K562 (cell line): ENCODE measurements around the gene SLC44A1. TPM values are rescaled to one million over a fixed set of nuclear protein-coding genes. Genes with fewer than 3 reads are reported as not detected.

Source experiments
- ATAC-seq: fragments of 200-7000 bp; cut with Tn5 transposase; 3 replicates; pipeline ENCODE4 v1.9.1; 2020; ENCODE audit warnings: moderate library complexity
- BruUV-seq: library from RNA; stranded (reverse); fragments of 400-500 nt; replicated peaks from 2 replicates; lab custom pipeline; 2021; lab: Mats Ljungman, UMichigan
- CTCF ChIA-PET: fragments of 300-600 bp; formaldehyde crosslinking; extraction: SDS; loops from one replicate; lab custom pipeline; 2021; ENCODE audit warnings: low intra/inter-chr PET ratio; lab: Yijun Ruan, JAX
- POLR2A ChIA-PET: fragments of 300-600, 350-650 bp; sonication (Branson Sonifier 250); formaldehyde crosslinking; extraction: SDS; loops from one replicate; lab custom pipeline; 2021; ENCODE audit warnings: antibody characterized with exemption, inconsistent platforms; lab: Yijun Ruan, JAX
- DNase-seq, 4 experiments: peaks; one replicate each; pipeline versions ENCODE4 v3.0.0 to v3.0.0-alpha.2; 2011 to 2018; ENCODE audit warnings: low spot score in 3 of 4, mixed read lengths in 3 of 4; ENCODE audit errors: extremely low read depth in 1 of 4
- FAIRE-seq: peaks from 2 replicates; lab custom pipeline; 2011; peaks lifted over from hg19 to GRCh38; lab: Jason Lieb, UNC
- H2AFZ ChIP-seq: 2 replicates; pipeline ENCODE4 v1.6.0; 2011; ENCODE audit warnings: low read depth, low read length, control low read depth, inconsistent platforms
- H3K27ac ChIP-seq: fragments of 200-600 bp; 3 replicates; pipeline ENCODE4 v1.8.0; 2011; ENCODE audit warnings: low read depth, mild to moderate bottlenecking, control low read depth, inconsistent platforms, low read length, moderate library complexity, mixed read lengths; ENCODE audit errors: extremely low read depth
- H3K27me3 ChIP-seq, 2 experiments: fragments of 300-600 bp in 1 of 2; 2 replicates in 1 of 2; 3 replicates in 1 of 2; pipeline versions ENCODE4 v1.6.0 to v1.8.0; 2011; ENCODE audit warnings: inconsistent platforms in 2 of 2, low read length in 2 of 2, mild to moderate bottlenecking in 1 of 2, mixed read lengths in 1 of 2, moderate library complexity in 1 of 2; ENCODE audit not compliant: control insufficient read depth in 2 of 2, insufficient read depth in 2 of 2
- H3K36me3 ChIP-seq: fragments of 300-600 bp; 3 replicates; pipeline ENCODE4 v1.8.0; 2011; ENCODE audit warnings: mild to moderate bottlenecking, low read length, inconsistent platforms; ENCODE audit not compliant: control insufficient read depth, insufficient read depth
- H3K4me1 ChIP-seq, 2 experiments: fragments of 200-600 bp in 1 of 2; replicated peaks in 1 of 2; 2 replicates in 1 of 2; 3 replicates in 1 of 2; pipeline versions ENCODE4 v1.5.1 to v1.8.0; 2011; ENCODE audit warnings: inconsistent platforms in 2 of 2, low read length in 2 of 2, mild to moderate bottlenecking in 1 of 2, mixed read lengths in 1 of 2, moderate library complexity in 1 of 2; ENCODE audit not compliant: control insufficient read depth in 2 of 2, insufficient read depth in 2 of 2
- H3K4me2 ChIP-seq: 2 replicates; pipeline ENCODE4 v1.6.1; 2011; ENCODE audit warnings: low read length, control low read depth, inconsistent platforms, mixed read lengths; ENCODE audit not compliant: insufficient read depth
- H3K4me3 ChIP-seq: fragments of 200-600 bp; sonication (generic), shearing (Covaris generic); 2 replicates; pipeline ENCODE4 v1.5.1; 2016; ENCODE audit warnings: control low read depth, inconsistent platforms
- H3K79me2 ChIP-seq: fragments of 200-600 bp; 3 replicates; pipeline ENCODE4 v1.8.0; 2011; ENCODE audit warnings: low read length, inconsistent platforms; ENCODE audit not compliant: control insufficient read depth, insufficient read depth
- H3K9ac ChIP-seq, 2 experiments: 2 replicates each; pipeline versions ENCODE4 v1.6.0 to v1.6.1; 2011; ENCODE audit warnings: low read depth in 2 of 2, low read length in 2 of 2, control low read depth in 1 of 2, inconsistent platforms in 1 of 2, mild to moderate bottlenecking in 1 of 2, mixed read lengths in 1 of 2; ENCODE audit not compliant: insufficient read depth in 1 of 2
- H3K9me1 ChIP-seq: one replicate; pipeline ENCODE4 v1.6.0; 2011; ENCODE audit warnings: inconsistent platforms, mild to moderate bottlenecking, low read length, moderate library complexity; ENCODE audit not compliant: control insufficient read depth, insufficient read depth
- H3K9me3 ChIP-seq: replicated peaks from 2 replicates; pipeline ENCODE4 v1.5.1; 2011; ENCODE audit warnings: low read depth, low read length, inconsistent platforms; ENCODE audit not compliant: control insufficient read depth, insufficient read depth
- H4K20me1 ChIP-seq: replicated peaks from 2 replicates; pipeline ENCODE4 v1.6.1; 2011; ENCODE audit warnings: low read length, inconsistent platforms, mixed read lengths; ENCODE audit not compliant: control insufficient read depth, insufficient read depth
- CCNT2 ChIP-seq: IDR thresholded peaks from 2 replicates; pipeline ENCODE4 v1.6.1; 2011; ENCODE audit warnings: borderline replicate concordance, low read depth, mild to moderate bottlenecking, moderate library complexity, mixed read lengths, low read length; ENCODE audit not compliant: insufficient read length; ENCODE audit errors: extremely low read depth
- PHTF2 ChIP-seq: fragments of 250-450 bp; sonication (Bioruptor Pico); IDR thresholded peaks from 2 replicates; pipeline ENCODE4 v1.5.0; 2021; ENCODE audit warnings: mild to moderate bottlenecking
- PTBP1 ChIP-seq: fragments of 200-400 bp; formaldehyde crosslinking; IDR thresholded peaks from 2 replicates; pipeline ENCODE4 v1.6.1; 2017; ENCODE audit warnings: low read depth, low read length
- TBL1XR1 ChIP-seq, 2 experiments: IDR thresholded peaks; 2 replicates each; pipeline ENCODE4 v1.6.1; 2012; ENCODE audit warnings: improper control_type of control experiment in 2 of 2, low read length in 2 of 2, mild to moderate bottlenecking in 1 of 2
- ZNF785 ChIP-seq: fragments of 250-450 bp; sonication (Bioruptor Pico); IDR thresholded peaks from 2 replicates; pipeline ENCODE4 v1.4.0; 2020; ENCODE audit warnings: mild to moderate bottlenecking
- WGBS: fragments of 100-300 bp; shearing (Covaris generic); methylation state at CpG from one replicate; pipeline ENCODE4 v1.1.6; 2016; ENCODE audit warnings: low coverage, mixed read lengths; ENCODE audit not compliant: insufficient coverage; ENCODE audit errors: missing lambda C conversion rate; 5-methylcytosine and 5-hydroxymethylcytosine counted together
- in situ Hi-C: fragments of 300-500 bp; cut with MboI; formaldehyde crosslinking; loops from 4 replicates; pipeline ENCODE4 v1.15.0; 2018; ENCODE audit warnings: inconsistent platforms, mixed read lengths
- intact Hi-C: fragments of 100-400 bp; cut with micrococcal nuclease; formaldehyde crosslinking; loops from 2 replicates; pipeline ENCODE4 v1.14.2; 2022
- polyA plus RNA-seq, 8 experiments: library from polyadenylated mRNA; depleted of rRNA in 4 of 8; stranded (reverse) in 5 of 8; unstranded in 3 of 8; fragments of >200 nt; fragmentation: Nextera tagmentation in 2 of 8; fragmentation: Illumina TruSeq in 1 of 8; extraction: Ambion mirVana in 2 of 8; extraction: Trizol in 1 of 8; gene quantifications; 2 replicates each; pipeline versions ENCODE4 v1.2.1 to v1.2.3, GENCODE V29; 2011 to 2014; ENCODE audit warnings: inconsistent platforms in 1 of 8, missing spikeins in 1 of 8
- total RNA-seq, 7 experiments: library from RNA; depleted of rRNA in 6 of 7; stranded (reverse); fragments of >200 nt in 6 of 7; fragmentation: Illumina TruSeq in 2 of 7; extraction: Trizol in 2 of 7; gene quantifications; 2 replicates each; pipeline versions ENCODE4 v1.2.1 to v1.2.3, GENCODE V29; 2011 to 2021; ENCODE audit warnings: low replicate concordance in 1 of 7
- TF ChIP-seq, protein P1 (sequence below): fragments of 450-650 bp; formaldehyde crosslinking; IDR thresholded peaks from 2 replicates; pipeline ENCODE4 v1.4.0; 2022; ENCODE audit warnings: missing genetic modification characterization
- TF ChIP-seq, protein P2 (sequence below), 2 experiments: IDR thresholded peaks; 2 replicates each; pipeline ENCODE4 v1.6.1; 2012; ENCODE audit warnings: improper control_type of control experiment in 2 of 2, low read depth in 2 of 2, low read length in 2 of 2, borderline replicate concordance in 1 of 2
- TF ChIP-seq, protein P3 (sequence below): fragments of 250-450 bp; sonication (Bioruptor Pico); IDR thresholded peaks from 2 replicates; pipeline ENCODE4 v1.6.1; 2021; ENCODE audit warnings: mild to moderate bottlenecking
- TF ChIP-seq, protein P4 (sequence below): fragments of 250-450 bp; sonication (Bioruptor Pico); IDR thresholded peaks from 2 replicates; pipeline ENCODE4 v1.4.0; 2020; ENCODE audit warnings: mild to moderate bottlenecking

Gene SLC44A1
- total and polyA plus RNA-seq, 9 of the 15 experiments (the other 6 are each of a cell fraction or from before 2014, with no cell fraction given): 0.11 to 0.59 (median 0.30) TPM

DNA sequence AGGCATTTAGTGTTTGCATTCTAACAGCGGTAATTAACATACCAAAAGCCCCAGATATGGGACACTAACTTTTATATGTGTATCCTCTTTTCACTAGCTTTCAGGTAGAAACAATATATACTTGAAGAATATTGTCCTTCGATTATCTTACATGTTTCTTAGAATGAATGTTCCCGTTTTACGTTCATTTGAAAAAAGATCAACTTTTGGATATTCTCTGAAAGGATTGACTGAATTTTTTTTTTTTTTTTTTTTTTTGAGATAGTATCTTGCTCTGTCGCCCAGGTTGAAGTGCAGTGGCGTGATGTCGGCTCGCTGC lies 171.2 kb downstream of the SLC44A1 start (continued):
- TF ChIP-seq, protein P1, sequence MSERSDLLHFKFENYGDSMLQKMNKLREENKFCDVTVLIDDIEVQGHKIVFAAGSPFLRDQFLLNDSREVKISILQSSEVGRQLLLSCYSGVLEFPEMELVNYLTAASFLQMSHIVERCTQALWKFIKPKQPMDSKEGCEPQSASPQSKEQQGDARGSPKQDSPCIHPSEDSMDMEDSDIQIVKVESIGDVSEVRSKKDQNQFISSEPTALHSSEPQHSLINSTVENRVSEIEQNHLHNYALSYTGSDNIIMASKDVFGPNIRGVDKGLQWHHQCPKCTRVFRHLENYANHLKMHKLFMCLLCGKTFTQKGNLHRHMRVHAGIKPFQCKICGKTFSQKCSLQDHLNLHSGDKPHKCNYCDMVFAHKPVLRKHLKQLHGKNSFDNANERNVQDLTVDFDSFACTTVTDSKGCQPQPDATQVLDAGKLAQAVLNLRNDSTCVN (CRISPR knock-in tag): no peak
- no peak for TF ChIP-seq CCNT2
- TF ChIP-seq, protein P2, sequence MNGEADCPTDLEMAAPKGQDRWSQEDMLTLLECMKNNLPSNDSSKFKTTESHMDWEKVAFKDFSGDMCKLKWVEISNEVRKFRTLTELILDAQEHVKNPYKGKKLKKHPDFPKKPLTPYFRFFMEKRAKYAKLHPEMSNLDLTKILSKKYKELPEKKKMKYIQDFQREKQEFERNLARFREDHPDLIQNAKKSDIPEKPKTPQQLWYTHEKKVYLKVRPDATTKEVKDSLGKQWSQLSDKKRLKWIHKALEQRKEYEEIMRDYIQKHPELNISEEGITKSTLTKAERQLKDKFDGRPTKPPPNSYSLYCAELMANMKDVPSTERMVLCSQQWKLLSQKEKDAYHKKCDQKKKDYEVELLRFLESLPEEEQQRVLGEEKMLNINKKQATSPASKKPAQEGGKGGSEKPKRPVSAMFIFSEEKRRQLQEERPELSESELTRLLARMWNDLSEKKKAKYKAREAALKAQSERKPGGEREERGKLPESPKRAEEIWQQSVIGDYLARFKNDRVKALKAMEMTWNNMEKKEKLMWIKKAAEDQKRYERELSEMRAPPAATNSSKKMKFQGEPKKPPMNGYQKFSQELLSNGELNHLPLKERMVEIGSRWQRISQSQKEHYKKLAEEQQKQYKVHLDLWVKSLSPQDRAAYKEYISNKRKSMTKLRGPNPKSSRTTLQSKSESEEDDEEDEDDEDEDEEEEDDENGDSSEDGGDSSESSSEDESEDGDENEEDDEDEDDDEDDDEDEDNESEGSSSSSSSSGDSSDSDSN (IDR thresholded peaks at IDR 0.05; ENCODE audit: borderline replicate concordance in 1 of 2, low read depth in 2 of 2, low read length in 2 of 2): no peak
- TF ChIP-seq, protein P3, sequence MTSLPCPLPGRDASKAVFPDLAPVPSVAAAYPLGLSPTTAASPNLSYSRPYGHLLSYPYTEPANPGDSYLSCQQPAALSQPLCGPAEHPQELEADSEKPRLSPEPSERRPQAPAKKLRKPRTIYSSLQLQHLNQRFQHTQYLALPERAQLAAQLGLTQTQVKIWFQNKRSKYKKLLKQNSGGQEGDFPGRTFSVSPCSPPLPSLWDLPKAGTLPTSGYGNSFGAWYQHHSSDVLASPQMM (CRISPR knock-in tag): no peak

DNA sequence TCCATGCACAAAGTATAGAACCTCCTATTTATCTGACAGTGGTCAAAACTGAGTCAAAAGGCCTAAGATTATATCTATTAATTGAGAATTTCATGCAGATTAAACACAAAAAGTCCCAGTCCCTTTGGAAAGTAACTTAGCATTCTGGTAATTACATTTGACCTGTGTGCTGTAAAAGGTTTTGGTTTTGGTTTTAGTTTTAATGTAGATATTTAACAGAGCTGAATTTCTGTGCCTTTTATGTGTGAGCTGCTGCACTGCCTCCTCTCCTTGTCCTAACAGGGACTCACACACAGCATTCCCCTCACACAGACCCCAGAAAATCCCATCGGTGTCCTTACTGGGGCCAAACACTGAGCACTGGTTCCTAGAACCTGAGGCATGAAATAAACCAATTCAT lies 172.4 kb downstream of the SLC44A1 start:
- Histone ChIP-seq H3K36me3 (no peaks in the 10 kb centered on the region), H3K79me2 (no peaks in the 10 kb centered on the region), H4K20me1 (no peaks in the 10 kb centered on the region), H3K4me1 (no peaks in the 10 kb centered on the region), H3K9ac (no peak overlapping the region), H3K27ac (no peak overlapping the region), H3K4me2 (no peak overlapping the region), H3K4me3 (no peak overlapping the region), H2AFZ (no peak overlapping the region), H3K9me1 (no peaks in the 10 kb centered on the region), H3K9me3 (no peaks in the 10 kb centered on the region), H3K27me3 (peaks cover 3 to 7% of the 10 kb centered on the region in 2 experiments; a peak in 3 of 5 replicates)
- 0% methylated on average over 1 of the region's 1 CpG for WGBS
- CTCF ChIA-PET: no interaction called here
- intact Hi-C loops: loop anchor here (5.0 kb wide), 1 partner anchor 235 kb away; no protein-coding TSS in a partner anchor
- in situ Hi-C loops: loop anchor here (10.0 kb wide), 1 partner anchor 552 kb away; no protein-coding TSS in a partner anchor
- ATAC-seq (no peak), DNase-seq (no peak), FAIRE-seq (no peak)
- no TSS peak for BruUV-seq
- POLR2A ChIA-PET: interaction anchor here (1.0 kb wide), 1 partner anchor 11 kb away, joined by 3 read pairs; no protein-coding TSS in a partner anchor
- no peak for TF ChIP-seq TBL1XR1 (IDR thresholded peaks at IDR 0.05; ENCODE audit: low read length in 2 of 2)
- no peak for TF ChIP-seq PHTF2 (CRISPR knock-in tag)
- TF ChIP-seq, protein P4, sequence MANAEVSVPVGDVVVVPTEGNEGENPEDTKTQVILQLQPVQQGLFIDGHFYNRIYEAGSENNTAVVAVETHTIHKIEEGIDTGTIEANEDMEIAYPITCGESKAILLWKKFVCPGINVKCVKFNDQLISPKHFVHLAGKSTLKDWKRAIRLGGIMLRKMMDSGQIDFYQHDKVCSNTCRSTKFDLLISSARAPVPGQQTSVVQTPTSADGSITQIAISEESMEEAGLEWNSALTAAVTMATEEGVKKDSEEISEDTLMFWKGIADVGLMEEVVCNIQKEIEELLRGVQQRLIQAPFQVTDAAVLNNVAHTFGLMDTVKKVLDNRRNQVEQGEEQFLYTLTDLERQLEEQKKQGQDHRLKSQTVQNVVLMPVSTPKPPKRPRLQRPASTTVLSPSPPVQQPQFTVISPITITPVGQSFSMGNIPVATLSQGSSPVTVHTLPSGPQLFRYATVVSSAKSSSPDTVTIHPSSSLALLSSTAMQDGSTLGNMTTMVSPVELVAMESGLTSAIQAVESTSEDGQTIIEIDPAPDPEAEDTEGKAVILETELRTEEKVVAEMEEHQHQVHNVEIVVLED (CRISPR knock-in tag): no peak
- TF ChIP-seq PTBP1: no peak
- no peak for TF ChIP-seq ZNF785 (CRISPR knock-in tag)
